Femur (tissue), 1 donor: Measurements from ENCODE around the gene HSFX2.
"Not testable (repeated sequence)": the region's sequence is repeated elsewhere in the genome, so short reads cannot be mapped to it uniquely, and the experiment has no call there.

Experiments used
- DNase-seq: peaks from one replicate; pipeline ENCODE4 v3.0.0-alpha.2; 2017

The HSFX2 gene

GRCh38 chrX:149587359-149587758 is 7.8 kb downstream of the HSFX2 start, which contains the start of gene MAGEA9B:
Gene MAGEA9B, minus strand, starts transcription at chrX:149587459. Its CDS starts 4,280 bp downstream, at chrX:149583179.
- not testable (repeated sequence) for DNase-seq

DNA sequence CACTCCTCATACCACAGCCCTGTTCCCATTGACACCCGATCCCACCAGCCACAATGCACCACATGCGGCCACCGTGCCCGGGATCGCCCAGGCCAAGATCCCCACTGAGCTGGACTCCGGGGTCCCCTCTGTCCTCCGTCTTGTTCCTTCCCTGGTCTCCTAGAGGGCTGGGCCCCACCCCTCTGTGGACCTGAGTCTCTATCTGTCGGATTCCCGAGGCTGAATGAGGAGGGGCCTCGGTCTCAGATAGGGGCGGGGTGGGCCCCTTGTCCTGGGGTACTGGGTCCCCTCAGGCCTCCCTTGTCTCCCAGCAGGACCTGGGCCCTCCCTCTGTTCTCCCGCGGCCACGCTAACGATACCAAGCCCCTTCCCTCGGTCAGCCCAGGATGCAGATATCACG is 9.5 kb downstream of the HSFX2 start:
- not testable (repeated sequence) for DNase-seq

DNA sequence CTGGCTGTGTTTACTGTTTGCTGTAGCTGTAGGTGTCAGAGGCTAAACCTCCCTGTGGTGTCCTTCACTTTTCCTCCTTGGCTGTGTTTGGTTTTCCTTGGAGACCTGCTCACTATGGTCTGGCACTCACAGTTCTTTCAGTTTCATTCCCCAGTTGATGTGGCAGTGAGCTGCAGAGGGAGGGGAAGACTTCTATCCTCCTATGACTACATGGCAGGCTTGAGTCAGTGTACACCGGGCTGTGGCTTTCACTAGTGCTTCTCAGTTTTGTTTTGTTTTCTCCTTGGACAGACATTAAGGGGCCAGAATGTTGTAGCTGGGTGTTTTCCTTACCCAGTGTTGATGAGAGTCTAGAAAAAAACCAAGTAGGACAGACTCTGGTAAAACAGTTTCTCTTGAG is 21.7 kb downstream of the HSFX2 start:
- DNase-seq = not testable (repeated sequence)

DNA sequence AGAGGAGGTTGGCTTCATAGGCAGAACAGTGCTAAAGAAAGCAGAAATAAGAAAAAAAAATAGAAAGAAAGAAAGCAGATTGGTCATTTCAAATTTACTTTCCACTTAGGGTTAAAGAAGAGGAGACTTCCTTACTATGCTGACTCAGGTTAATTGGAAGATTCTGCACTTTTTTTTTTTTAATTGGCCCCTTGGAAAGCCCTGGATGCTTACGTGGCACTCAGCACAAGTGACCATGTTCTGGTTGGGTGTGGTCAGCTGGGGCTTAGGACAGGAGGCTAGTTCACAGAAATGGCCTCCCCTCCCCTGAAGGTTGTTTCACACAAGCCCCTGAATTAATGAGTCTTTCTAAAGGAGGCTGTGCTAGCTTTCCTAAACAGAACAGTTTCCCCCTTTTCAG is 22.4 kb downstream of the HSFX2 start:
- DNase-seq = no peak

DNA sequence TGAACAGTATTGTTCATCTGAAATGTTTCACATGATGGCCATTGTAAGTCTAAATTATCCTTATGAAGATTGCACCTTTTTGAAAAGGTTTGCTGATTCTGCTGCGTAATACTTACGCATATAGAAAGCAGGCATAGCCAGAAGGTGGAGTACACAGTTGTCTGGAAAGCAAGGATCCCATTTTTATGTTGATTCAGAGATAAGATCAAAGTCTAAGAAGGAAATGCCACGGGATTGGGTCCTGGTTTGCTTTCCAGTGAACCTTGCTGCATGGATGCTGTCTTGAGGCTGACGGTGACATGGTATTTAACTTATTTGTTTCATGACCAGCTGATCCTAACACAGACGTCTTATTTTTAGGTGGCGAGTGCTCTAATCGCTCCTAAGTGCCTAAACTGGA is 23.3 kb downstream of the HSFX2 start:
- no peak for DNase-seq

- no peak for DNase-seq
Observed at GRCh38 chrX:149570668-149571067, 24.4 kb downstream of the HSFX2 start.

DNA sequence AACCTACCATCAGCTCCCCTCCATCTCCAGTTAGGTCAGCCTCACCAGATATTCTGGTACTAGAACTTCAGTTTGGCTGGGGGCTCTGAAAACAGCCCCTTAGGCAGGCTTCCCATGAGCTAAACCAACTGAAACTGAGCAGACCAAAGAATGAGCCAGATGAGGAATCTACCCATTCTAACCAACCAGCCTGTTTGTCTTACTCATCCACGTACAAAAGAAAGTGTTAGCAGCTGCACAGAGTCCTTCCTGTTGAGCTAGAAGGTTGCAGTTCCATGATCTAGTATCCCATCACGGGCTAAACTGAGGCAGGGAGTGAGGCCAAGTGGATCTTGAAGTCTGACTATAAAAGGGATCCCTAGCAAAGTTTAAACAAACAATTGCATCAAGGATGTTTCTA is 25.3 kb downstream of the HSFX2 start:
- DNase-seq = no peak

- no peak for DNase-seq
Observed at GRCh38 chrX:149568701-149569296, 26.3 kb downstream of the HSFX2 start.

GRCh38 chrX:149567621-149568417 is 27.3 kb downstream of the HSFX2 start:
- DNase-seq = no peak

DNA sequence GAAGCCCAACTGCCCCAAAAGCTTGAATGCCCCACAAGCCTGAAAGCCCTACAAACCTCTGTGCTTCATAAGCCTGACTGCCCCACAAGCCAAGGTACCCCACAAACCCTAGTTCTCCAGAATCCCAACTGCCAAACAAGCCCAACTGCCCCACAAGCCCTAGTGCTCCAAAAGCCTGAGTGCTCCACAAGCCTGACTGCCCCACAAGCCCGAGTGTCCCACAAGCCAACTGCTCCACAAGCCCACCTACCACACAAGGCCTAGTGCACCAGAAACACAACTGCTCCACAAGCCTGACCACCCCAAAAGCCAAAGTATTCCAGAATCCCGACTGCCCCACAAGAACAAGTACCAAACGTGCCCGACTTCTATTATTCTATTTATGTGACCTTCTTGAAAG is 31.8 kb downstream of the HSFX2 start:
- no peak for DNase-seq

- not testable (repeated sequence) for DNase-seq
Observed at GRCh38 chrX:149555251-149555650, 39.9 kb downstream of the HSFX2 start.

- DNase-seq = not testable (repeated sequence)
Observed at GRCh38 chrX:149551939-149552248, 43.2 kb downstream of the HSFX2 start.

DNA sequence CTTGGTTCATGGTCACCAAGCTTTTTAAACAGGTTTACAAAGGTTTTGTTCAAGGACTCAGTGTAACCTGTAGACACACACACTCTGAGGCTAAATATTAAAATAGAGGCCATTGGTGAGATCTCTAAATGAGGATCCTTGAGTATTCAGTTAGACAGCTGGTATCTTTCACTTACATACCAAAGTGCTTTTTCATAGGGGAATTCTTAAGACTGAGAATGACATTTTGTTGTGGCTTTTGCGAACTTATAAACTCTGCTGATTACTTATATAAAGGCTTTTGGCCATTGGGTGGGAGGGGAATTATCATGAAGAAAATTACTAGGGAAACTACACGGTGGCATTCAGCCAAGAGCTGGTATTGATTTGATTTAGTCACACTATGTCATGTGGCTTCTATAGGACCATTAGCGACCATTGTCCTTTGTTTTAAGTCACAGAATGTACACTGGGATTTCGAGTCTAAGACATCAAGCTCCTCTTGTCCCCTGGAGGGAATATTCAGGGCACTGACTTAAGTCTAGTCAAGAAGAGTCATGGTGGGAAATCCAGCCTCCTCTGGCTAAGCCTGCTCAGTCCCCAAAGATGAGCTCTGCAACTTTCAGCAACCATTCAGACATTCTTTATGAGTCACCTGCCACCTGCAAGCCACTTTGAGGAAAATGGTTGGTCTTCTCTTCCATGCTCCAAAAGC is 43.7 kb downstream of the HSFX2 start:
- DNase-seq = not testable (repeated sequence)

DNA sequence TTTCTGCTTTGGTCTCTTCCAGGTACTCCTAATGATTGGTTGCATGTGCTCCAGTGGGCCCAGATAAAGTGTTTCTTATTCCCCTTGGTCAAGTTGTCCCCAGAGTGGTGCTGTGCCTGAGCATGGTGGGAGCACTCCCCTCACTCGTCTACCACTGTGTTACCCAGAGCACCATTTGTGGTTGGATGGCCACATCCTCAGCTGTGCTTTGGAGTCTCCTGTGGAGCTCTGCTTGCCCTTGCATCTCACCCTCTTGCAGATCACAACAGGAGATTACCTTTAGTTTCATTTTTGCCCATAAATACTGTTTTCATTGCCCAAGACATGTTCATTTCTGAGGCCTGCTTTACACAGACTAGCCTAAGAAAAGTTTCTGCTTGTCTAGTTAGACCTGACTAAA is 44.7 kb downstream of the HSFX2 start:
- not testable (repeated sequence) for DNase-seq

DNA sequence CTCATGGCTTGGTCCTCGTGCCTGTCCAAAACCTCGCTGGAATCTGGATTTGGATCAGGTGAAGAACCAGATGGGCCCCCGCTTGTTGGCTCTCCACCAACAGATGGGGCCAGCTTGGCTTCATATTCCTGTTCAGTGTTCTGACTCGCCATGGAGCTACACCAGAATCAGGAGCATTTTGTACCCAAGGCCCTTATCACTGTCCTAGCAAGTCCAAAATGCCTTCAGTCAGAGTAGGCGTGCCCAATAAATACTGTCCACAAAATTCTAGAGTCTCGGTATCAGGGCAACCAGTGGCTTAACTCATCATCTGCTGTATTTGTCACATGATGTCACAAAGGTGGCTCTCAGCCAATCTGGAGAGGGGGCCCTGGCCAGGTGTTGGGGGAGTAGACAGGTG is 45.4 kb downstream of the HSFX2 start, which contains the start of gene HSFX3:
Gene HSFX3 (minus strand): TSS at position 224 of the 400 bp plus-strand sequence. CDS start 72 bp downstream, at position 152.
- DNase-seq = not testable (repeated sequence)

- DNase-seq = not testable (repeated sequence)
Observed at GRCh38 chrX:149547782-149548181, 47.3 kb downstream of the HSFX2 start.

GRCh38 chrX:149546962-149547361 is 48.2 kb downstream of the HSFX2 start:
- not testable (repeated sequence) for DNase-seq

GRCh38 chrX:149545545-149546543 is 49.3 kb downstream of the HSFX2 start:
- DNase-seq = not testable (repeated sequence)
